OCI-LY1 (cell line): ENCODE data around the gene CNTN5.

Source experiments
- H2AFZ ChIP-seq: fragments of 200-600 bp; sonication (generic), shearing (Covaris generic); 2 replicates; pipeline ENCODE4 v1.6.0; 2014; ENCODE audit warnings: antibody characterized with exemption, mild to moderate bottlenecking, low read length
- H3F3A ChIP-seq: fragments of 200-600 bp; sonication (generic), shearing (Covaris generic); 2 replicates; pipeline ENCODE4 v1.6.0; 2014; ENCODE audit warnings: mild to moderate bottlenecking, antibody characterized with exemption, low read length, moderate library complexity; ENCODE audit not compliant: insufficient read depth
- H3K27ac ChIP-seq: fragments of 200-600 bp; sonication (generic); 2 replicates; pipeline ENCODE4 v1.5.1; 2014; ENCODE audit warnings: low read length, mixed run types, mild to moderate bottlenecking, low read depth; ENCODE audit not compliant: poor library complexity, severe bottlenecking
- H3K27me3 ChIP-seq: fragments of 200-600 bp; sonication (generic); 2 replicates; pipeline ENCODE4 v1.6.0; 2014; ENCODE audit warnings: antibody characterized with exemption, mild to moderate bottlenecking, low read length, moderate library complexity; ENCODE audit not compliant: insufficient read depth
- H3K36me3 ChIP-seq: fragments of 200-600 bp; sonication (generic); 2 replicates; pipeline ENCODE4 v1.6.1; 2014; ENCODE audit warnings: mild to moderate bottlenecking, antibody characterized with exemption, low read length, moderate library complexity, mixed read lengths; ENCODE audit not compliant: insufficient read depth
- H3K4me1 ChIP-seq: fragments of 200-600 bp; sonication (generic); 2 replicates; pipeline ENCODE4 v1.5.1; 2014; ENCODE audit warnings: mild to moderate bottlenecking, low read length, moderate library complexity; ENCODE audit not compliant: insufficient read depth, severe bottlenecking
- H3K4me2 ChIP-seq: fragments of 200-600 bp; sonication (generic), shearing (Covaris generic); 2 replicates; pipeline ENCODE4 v1.6.1; 2014; ENCODE audit warnings: low read length
- H3K4me3 ChIP-seq: fragments of 200-600 bp; sonication (generic); 2 replicates; pipeline ENCODE4 v1.5.1; 2014; ENCODE audit warnings: low read length, low read depth, mild to moderate bottlenecking, mixed read lengths; ENCODE audit not compliant: poor library complexity, severe bottlenecking
- H3K79me2 ChIP-seq: fragments of 200-600 bp; shearing (Covaris generic); 2 replicates; pipeline ENCODE4 v1.6.1; 2016; ENCODE audit warnings: mixed run types, low read length, mixed read lengths; ENCODE audit not compliant: insufficient read depth
- H3K9ac ChIP-seq: fragments of 200-600 bp; sonication (generic), shearing (Covaris generic); 2 replicates; pipeline ENCODE4 v1.6.1; 2014; ENCODE audit warnings: mild to moderate bottlenecking, low read length, mixed read lengths
- H3K9me2 ChIP-seq: fragments of 200-600 bp; sonication (generic), shearing (Covaris generic); 2 replicates; pipeline ENCODE4 v1.6.1; 2014; ENCODE audit warnings: low read depth, mild to moderate bottlenecking, low read length, mixed read lengths
- H3K9me3 ChIP-seq: fragments of 200-600 bp; shearing (Covaris generic); 2 replicates; pipeline ENCODE4 v1.6.1; 2014; ENCODE audit warnings: low read length, mixed read lengths
- H4K20me1 ChIP-seq: fragments of 200-600 bp; sonication (generic), shearing (Covaris generic); 2 replicates; pipeline ENCODE4 v1.6.0; 2016; ENCODE audit warnings: mild to moderate bottlenecking, low read length; ENCODE audit not compliant: insufficient read depth
- CTCF ChIP-seq: fragments of 200-600 bp; sonication (generic), shearing (Covaris generic); IDR thresholded peaks from 2 replicates; pipeline ENCODE4 v1.5.1; 2017; ENCODE audit warnings: mild to moderate bottlenecking, antibody characterized with exemption, low read length, moderate library complexity, mixed read lengths
- EZH2 ChIP-seq: fragments of 200-600 bp; sonication (generic), shearing (Covaris generic); IDR thresholded peaks from 2 replicates; pipeline ENCODE4 v1.8.0; 2017; ENCODE audit warnings: borderline replicate concordance, mixed run types, mild to moderate bottlenecking, antibody characterized with exemption, low read length, moderate library complexity, mixed read lengths

CNTN5 gene

GRCh38 chr11:99160447-99160846, 139.7 kb downstream of the CNTN5 start:
- H3K4me2 ChIP-seq: no peak overlapping the region
- H3K27me3 ChIP-seq: no peaks in the 10 kb centered on the region
- no peak overlapping the region for H3K9ac ChIP-seq
- no peak for TF ChIP-seq EZH2
- no peak for TF ChIP-seq CTCF
- H3K9me3 ChIP-seq: no peaks in the 10 kb centered on the region
- no peaks in the 10 kb centered on the region for H3K4me1 ChIP-seq
- no peak overlapping the region for H2AFZ ChIP-seq
- H3F3A ChIP-seq: no peaks in the 10 kb centered on the region
- no peak overlapping the region for H3K4me3 ChIP-seq
- no peaks in the 10 kb centered on the region for H3K9me2 ChIP-seq
- H3K79me2 ChIP-seq: no peaks in the 10 kb centered on the region
- no peaks in the 10 kb centered on the region for H4K20me1 ChIP-seq
- no peaks in the 10 kb centered on the region for H3K36me3 ChIP-seq
- no peak overlapping the region for H3K27ac ChIP-seq

- H3K9ac ChIP-seq: no peak overlapping the region
- H4K20me1 ChIP-seq: no peaks in the 10 kb centered on the region
- H3K27ac ChIP-seq: no peak overlapping the region
- H3K4me2 ChIP-seq: no peak overlapping the region
- no peaks in the 10 kb centered on the region for H3K9me3 ChIP-seq
- no peaks in the 10 kb centered on the region for H3K79me2 ChIP-seq
- no peaks in the 10 kb centered on the region for H3K4me1 ChIP-seq
- H2AFZ ChIP-seq: no peak overlapping the region
- no peaks in the 10 kb centered on the region for H3K9me2 ChIP-seq
- H3K36me3 ChIP-seq: no peaks in the 10 kb centered on the region
- H3F3A ChIP-seq: no peaks in the 10 kb centered on the region
- no peak overlapping the region for H3K4me3 ChIP-seq
- H3K27me3 ChIP-seq: no peaks in the 10 kb centered on the region
- TF ChIP-seq EZH2 (no peak), CTCF (no peak)
Measured at GRCh38 chr11:99162819-99163218, 142.1 kb downstream of the CNTN5 start.

GRCh38 chr11:99170591-99170990, 149.8 kb downstream of the CNTN5 start:
- Histone ChIP-seq H3K4me1 (no peaks in the 10 kb centered on the region), H3K4me2 (no peak overlapping the region), H3K9me3 (no peaks in the 10 kb centered on the region), H3K9ac (no peak overlapping the region), H2AFZ (no peak overlapping the region), H3K36me3 (no peaks in the 10 kb centered on the region), H3K79me2 (no peaks in the 10 kb centered on the region), H3F3A (no peaks in the 10 kb centered on the region), H3K4me3 (no peak overlapping the region), H4K20me1 (no peaks in the 10 kb centered on the region), H3K9me2 (no peaks in the 10 kb centered on the region), H3K27ac (no peak overlapping the region), H3K27me3 (no peaks in the 10 kb centered on the region)
- TF ChIP-seq CTCF (no peak), EZH2 (no peak)
